A673 (cell line): ENCODE measurements around the gene KIAA1549. TPM values are rescaled to one million over a fixed set of nuclear protein-coding genes. Genes with fewer than 3 reads are reported as not detected.
A peak's percentile ranks its signal among the peaks of the same experiment; 100 is the strongest.
"Not testable (repeated sequence)": the region's sequence is repeated elsewhere in the genome, so short reads cannot be mapped to it uniquely, and the experiment has no call there.

Experiments used
- BruUV-seq: library from RNA; stranded (reverse); fragments of 400-500 nt; replicated peaks from 2 replicates; lab custom pipeline; 2021; lab: Mats Ljungman, UMichigan
- CTCF ChIA-PET: fragments of 300-600 bp; sonication (Branson Sonifier 250); formaldehyde crosslinking; loops from one replicate; lab custom pipeline; 2022; ENCODE audit warnings: antibody characterized with exemption; lab: Charles Lee
- POLR2A ChIA-PET: fragments of 300-600 bp; sonication (Branson Sonifier 250); formaldehyde crosslinking; loops from one replicate; lab custom pipeline; 2022; ENCODE audit warnings: antibody characterized with exemption; ENCODE audit not compliant: low non-redundant PET; lab: Charles Lee
- DNase-seq: peaks from one replicate; pipeline ENCODE4 v3.0.0-alpha.2; 2015; ENCODE audit warnings: low spot score
- H3K27ac ChIP-seq: fragments of 200-600 bp; sonication (generic); 2 replicates; pipeline ENCODE4 v1.5.1; 2016; ENCODE audit warnings: mixed run types, low read depth, mild to moderate bottlenecking, mixed read lengths, antibody characterized with exemption, low read length; ENCODE audit not compliant: poor library complexity, severe bottlenecking
- H3K27me3 ChIP-seq: fragments of 200-600 bp; sonication (generic); replicated peaks from 2 replicates; pipeline ENCODE4 v1.6.1; 2017; ENCODE audit warnings: mixed run types, low read depth, mild to moderate bottlenecking, mixed read lengths, antibody characterized with exemption, low read length; ENCODE audit not compliant: insufficient read depth, poor library complexity
- H3K36me3 ChIP-seq: fragments of 200-600 bp; sonication (generic); 2 replicates; pipeline ENCODE4 v1.6.1; 2016; ENCODE audit warnings: mixed run types, mild to moderate bottlenecking, mixed read lengths, antibody characterized with exemption, low read length; ENCODE audit not compliant: insufficient read depth, poor library complexity, severe bottlenecking
- H3K4me1 ChIP-seq: fragments of 200-600 bp; sonication (generic); 2 replicates; pipeline ENCODE4 v1.6.1; 2017; ENCODE audit warnings: mixed run types, mild to moderate bottlenecking, mixed read lengths, antibody characterized with exemption, low read length; ENCODE audit not compliant: insufficient read depth, poor library complexity, severe bottlenecking
- H3K4me3 ChIP-seq: fragments of 200-600 bp; sonication (generic); 2 replicates; pipeline ENCODE4 v1.5.1; 2016; ENCODE audit warnings: low read depth, mixed run types, mild to moderate bottlenecking, mixed read lengths, low read length; ENCODE audit not compliant: poor library complexity, severe bottlenecking
- H3K9me3 ChIP-seq: fragments of 200-600 bp; sonication (generic); 2 replicates; pipeline ENCODE4 v1.6.1; 2016; ENCODE audit warnings: mixed run types, low read depth, mild to moderate bottlenecking, mixed read lengths, antibody characterized with exemption, low read length; ENCODE audit not compliant: poor library complexity, severe bottlenecking
- CTCF ChIP-seq: fragments of 300-800, 200-600 bp; sonication (generic); conservative IDR thresholded peaks from 2 replicates; pipeline ENCODE4 v1.5.1; 2017; ENCODE audit warnings: low read depth, mild to moderate bottlenecking, antibody characterized with exemption, low read length, moderate library complexity, mixed read lengths
- EZH2 ChIP-seq: fragments of 200-600 bp; sonication (generic); IDR thresholded peaks from 2 replicates; pipeline ENCODE4 v1.6.1; 2017; ENCODE audit warnings: borderline replicate concordance, low read depth, mild to moderate bottlenecking, mixed read lengths, antibody characterized with exemption, low read length; ENCODE audit not compliant: poor library complexity, severe bottlenecking
- intact Hi-C: fragments of 100-400 bp; cut with micrococcal nuclease; formaldehyde crosslinking; loops from one replicate; pipeline ENCODE4 v1.10.0; 2022; ENCODE audit not compliant: unreplicated experiment
- total RNA-seq: library from RNA; stranded (reverse); gene quantifications from 2 replicates; pipeline ENCODE4 v1.2.3, GENCODE V29; 2021

The KIAA1549 gene
- total RNA-seq, 1 experiment from 2014 or later = 2.5 TPM

GRCh38 chr7:138979226-138979979 is 1.8 kb downstream of the KIAA1549 start:
- no TSS peak for BruUV-seq
- H3K9me3 ChIP-seq = no peaks in the 10 kb centered on the region
- no peak overlapping the region for H3K4me3 ChIP-seq
- peaks cover 28% of the 10 kb centered on the region for H3K27me3 ChIP-seq
- TF ChIP-seq CTCF (no peak), EZH2 (no peak)
- intact Hi-C loops = loop anchor here (5.0 kb wide), 1 partner anchor 92 kb away; no protein-coding TSS in a partner anchor
- no peaks in the 10 kb centered on the region for H3K36me3 ChIP-seq
- H3K27ac ChIP-seq = no peak overlapping the region
- ChIA-PET POLR2A (no interaction called here), CTCF (no interaction called here)
- DNase-seq = peak; percentile 31
- H3K4me1 ChIP-seq = peaks cover 24% of the 10 kb centered on the region

GRCh38 chr7:138978541-138979184 is 2.5 kb downstream of the KIAA1549 start:
- DNase-seq = no peak
- Histone ChIP-seq H3K27ac (no peak overlapping the region), H3K9me3 (no peaks in the 10 kb centered on the region), H3K4me1 (peaks cover 24% of the 10 kb centered on the region), H3K27me3 (peaks cover 28% of the 10 kb centered on the region), H3K4me3 (no peak overlapping the region), H3K36me3 (no peaks in the 10 kb centered on the region)
- POLR2A ChIA-PET = no interaction called here
- intact Hi-C loops = loop anchor here (5.0 kb wide), 1 partner anchor 91 kb away; no protein-coding TSS in a partner anchor
- TF ChIP-seq CTCF (no peak), EZH2 (no peak)
- no TSS peak for BruUV-seq
- CTCF ChIA-PET = no interaction called here

GRCh38 chr7:138976161-138976560 is 5.0 kb downstream of the KIAA1549 start:
- CTCF ChIA-PET = interaction anchor here (1.5 to 1.8 kb wide), 2 partner anchors 41 to 90 kb away, joined by 4 to 5 read pairs; no protein-coding TSS in a partner anchor
- H3K36me3 ChIP-seq, H3K9me3 ChIP-seq, H3K27ac ChIP-seq, BruUV-seq, DNase-seq, H3K4me3 ChIP-seq, POLR2A ChIA-PET: not testable (repeated sequence)
- peaks cover 24% of the 10 kb centered on the region for H3K4me1 ChIP-seq
- intact Hi-C loops = loop anchor here (5.0 kb wide), 1 partner anchor 89 kb away; no protein-coding TSS in a partner anchor
- peaks cover 20% of the 10 kb centered on the region for H3K27me3 ChIP-seq
